Measurements from ENCODE around the gene CSE1L.
"Not testable (repeated sequence)": the region's sequence is repeated elsewhere in the genome, so short reads cannot be mapped to it uniquely, and the experiment has no call there.

CSE1L gene

GRCh38 chr20:49132995-49133478, 86.9 kb downstream of the CSE1L start:
- peak; percentile 83 for DNase-seq (ENCODE audit: low spot score)

GRCh38 chr20:49133571-49133970, 87.5 kb downstream of the CSE1L start:
- no peak for DNase-seq (ENCODE audit: low spot score)

- DNase-seq (ENCODE audit: low spot score): not testable (repeated sequence)
Observed at GRCh38 chr20:49134797-49135196, 88.7 kb downstream of the CSE1L start.

GRCh38 chr20:49136817-49137571, 90.9 kb downstream of the CSE1L start:
- no peak for DNase-seq (ENCODE audit: low spot score)

- no peak for DNase-seq (ENCODE audit: low spot score)
Observed at GRCh38 chr20:49138431-49138830, 92.3 kb downstream of the CSE1L start.

- no peak for DNase-seq (ENCODE audit: low spot score)
Observed at GRCh38 chr20:49140411-49140810, 94.3 kb downstream of the CSE1L start.

GRCh38 chr20:49140834-49141233, 94.7 kb downstream of the CSE1L start:
- no peak for DNase-seq (ENCODE audit: low spot score)

Measured in Ammon's horn (tissue), 1 donor.